Coronary artery (tissue), 2 donors: Measurements from ENCODE around the gene GCK.
A peak's percentile ranks its signal among the peaks of the same experiment; 100 is the strongest.

Source experiments
- DNase-seq: peaks from one replicate; pipeline ENCODE4 v3.0.0-alpha.2; 2017; ENCODE audit warnings: low spot score
- H3K27ac ChIP-seq, 2 donors: fragments of 200-600 bp; sonication (generic); one replicate each; pipeline ENCODE4 v1.5.1; 2016 to 2019
- H3K4me3 ChIP-seq: fragments of 200-600 bp; sonication (generic); 2 replicates; pipeline ENCODE4 v1.5.1; 2016; ENCODE audit warnings: mild to moderate bottlenecking, moderate library complexity
- TF ChIP-seq, protein P1 (sequence below): fragments of 200-600 bp; sonication (generic); IDR thresholded peaks from one replicate; pipeline ENCODE4 v1.5.1; 2019; ENCODE audit warnings: antibody characterized with exemption

GCK gene

DNA sequence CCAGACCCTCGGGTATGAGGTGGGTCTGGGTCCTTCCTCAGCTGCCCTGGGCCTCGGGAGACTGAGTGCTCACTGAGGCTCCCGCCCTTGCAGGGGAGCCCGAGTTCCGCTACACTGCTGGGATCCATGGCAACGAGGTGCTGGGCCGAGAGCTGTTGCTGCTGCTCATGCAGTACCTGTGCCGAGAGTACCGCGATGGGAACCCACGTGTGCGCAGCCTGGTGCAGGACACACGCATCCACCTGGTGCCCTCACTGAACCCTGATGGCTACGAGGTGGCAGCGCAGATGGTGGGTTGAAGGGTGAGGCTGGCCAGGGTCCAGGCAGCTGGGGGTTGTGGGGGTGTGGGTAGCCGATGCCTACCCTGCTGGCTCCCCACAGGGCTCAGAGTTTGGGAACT is 77.5 kb downstream of the GCK start:
- Histone ChIP-seq H3K4me3 (no peak overlapping the region), H3K27ac (peak overlapping the region; percentile 27 to 99)
- TF ChIP-seq, protein P1, sequence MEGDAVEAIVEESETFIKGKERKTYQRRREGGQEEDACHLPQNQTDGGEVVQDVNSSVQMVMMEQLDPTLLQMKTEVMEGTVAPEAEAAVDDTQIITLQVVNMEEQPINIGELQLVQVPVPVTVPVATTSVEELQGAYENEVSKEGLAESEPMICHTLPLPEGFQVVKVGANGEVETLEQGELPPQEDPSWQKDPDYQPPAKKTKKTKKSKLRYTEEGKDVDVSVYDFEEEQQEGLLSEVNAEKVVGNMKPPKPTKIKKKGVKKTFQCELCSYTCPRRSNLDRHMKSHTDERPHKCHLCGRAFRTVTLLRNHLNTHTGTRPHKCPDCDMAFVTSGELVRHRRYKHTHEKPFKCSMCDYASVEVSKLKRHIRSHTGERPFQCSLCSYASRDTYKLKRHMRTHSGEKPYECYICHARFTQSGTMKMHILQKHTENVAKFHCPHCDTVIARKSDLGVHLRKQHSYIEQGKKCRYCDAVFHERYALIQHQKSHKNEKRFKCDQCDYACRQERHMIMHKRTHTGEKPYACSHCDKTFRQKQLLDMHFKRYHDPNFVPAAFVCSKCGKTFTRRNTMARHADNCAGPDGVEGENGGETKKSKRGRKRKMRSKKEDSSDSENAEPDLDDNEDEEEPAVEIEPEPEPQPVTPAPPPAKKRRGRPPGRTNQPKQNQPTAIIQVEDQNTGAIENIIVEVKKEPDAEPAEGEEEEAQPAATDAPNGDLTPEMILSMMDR: no peak
- DNase-seq: no peak

DNA sequence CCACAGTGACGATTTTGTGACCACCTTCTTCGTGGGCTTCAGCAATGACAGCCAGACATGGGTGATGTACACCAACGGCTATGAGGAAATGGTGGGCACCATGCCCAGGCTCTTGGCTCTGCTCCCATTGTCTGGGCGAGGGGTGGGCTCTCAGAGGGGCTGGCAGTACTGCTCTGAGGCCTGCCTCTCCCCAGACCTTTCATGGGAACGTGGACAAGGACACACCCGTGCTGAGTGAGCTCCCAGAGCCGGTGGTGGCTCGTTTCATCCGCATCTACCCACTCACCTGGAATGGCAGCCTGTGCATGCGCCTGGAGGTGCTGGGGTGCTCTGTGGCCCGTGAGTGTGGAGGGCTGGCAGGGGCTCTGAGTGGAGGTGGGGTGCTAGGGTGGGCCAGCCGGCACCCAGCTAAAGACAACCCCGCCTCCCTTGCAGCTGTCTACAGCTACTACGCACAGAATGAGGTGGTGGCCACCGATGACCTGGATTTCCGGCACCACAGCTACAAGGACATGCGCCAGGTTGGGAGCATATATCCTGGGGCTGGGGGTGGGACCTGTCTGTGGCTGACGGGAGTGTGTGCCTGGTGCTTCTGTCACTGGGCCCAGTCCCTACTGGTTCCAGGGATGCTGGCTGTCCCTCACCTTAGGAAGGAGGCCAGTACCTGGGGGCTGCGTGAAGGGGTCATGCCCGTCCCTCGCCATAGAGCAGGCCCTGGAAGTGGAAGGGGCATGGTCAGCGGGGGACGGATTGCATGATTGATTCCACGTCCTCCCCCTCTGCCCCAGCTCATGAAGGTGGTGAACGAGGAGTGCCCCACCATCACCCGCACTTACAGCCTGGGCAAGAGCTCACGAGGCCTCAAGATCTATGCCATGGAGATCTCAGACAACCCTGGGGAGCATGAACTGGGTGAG is 78.3 kb downstream of the GCK start:
- no peak for DNase-seq
- Histone ChIP-seq H3K27ac (peak overlapping the region; percentile 98 to 99), H3K4me3 (peak overlapping the region; percentile 22)
- TF ChIP-seq, protein P1: no peak

DNA sequence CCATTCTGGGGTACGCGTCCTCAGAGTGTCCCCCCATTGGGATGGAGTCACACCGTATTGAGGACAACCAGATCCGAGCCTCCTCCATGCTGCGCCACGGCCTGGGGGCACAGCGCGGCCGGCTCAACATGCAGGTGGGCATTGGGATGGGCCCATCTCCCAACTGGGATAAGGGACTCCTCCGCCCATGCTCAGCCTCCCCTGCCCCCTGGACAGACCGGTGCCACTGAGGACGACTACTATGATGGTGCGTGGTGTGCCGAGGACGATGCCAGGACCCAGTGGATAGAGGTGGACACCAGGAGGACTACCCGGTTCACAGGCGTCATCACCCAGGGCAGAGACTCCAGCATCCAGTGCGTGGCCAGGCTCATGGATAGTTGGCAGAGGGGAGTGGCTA is 79.2 kb downstream of the GCK start:
- Histone ChIP-seq H3K27ac (peak overlapping the region; percentile 98 to 99), H3K4me3 (no peak overlapping the region)
- TF ChIP-seq, protein P1: no peak
- DNase-seq: no peak

DNA sequence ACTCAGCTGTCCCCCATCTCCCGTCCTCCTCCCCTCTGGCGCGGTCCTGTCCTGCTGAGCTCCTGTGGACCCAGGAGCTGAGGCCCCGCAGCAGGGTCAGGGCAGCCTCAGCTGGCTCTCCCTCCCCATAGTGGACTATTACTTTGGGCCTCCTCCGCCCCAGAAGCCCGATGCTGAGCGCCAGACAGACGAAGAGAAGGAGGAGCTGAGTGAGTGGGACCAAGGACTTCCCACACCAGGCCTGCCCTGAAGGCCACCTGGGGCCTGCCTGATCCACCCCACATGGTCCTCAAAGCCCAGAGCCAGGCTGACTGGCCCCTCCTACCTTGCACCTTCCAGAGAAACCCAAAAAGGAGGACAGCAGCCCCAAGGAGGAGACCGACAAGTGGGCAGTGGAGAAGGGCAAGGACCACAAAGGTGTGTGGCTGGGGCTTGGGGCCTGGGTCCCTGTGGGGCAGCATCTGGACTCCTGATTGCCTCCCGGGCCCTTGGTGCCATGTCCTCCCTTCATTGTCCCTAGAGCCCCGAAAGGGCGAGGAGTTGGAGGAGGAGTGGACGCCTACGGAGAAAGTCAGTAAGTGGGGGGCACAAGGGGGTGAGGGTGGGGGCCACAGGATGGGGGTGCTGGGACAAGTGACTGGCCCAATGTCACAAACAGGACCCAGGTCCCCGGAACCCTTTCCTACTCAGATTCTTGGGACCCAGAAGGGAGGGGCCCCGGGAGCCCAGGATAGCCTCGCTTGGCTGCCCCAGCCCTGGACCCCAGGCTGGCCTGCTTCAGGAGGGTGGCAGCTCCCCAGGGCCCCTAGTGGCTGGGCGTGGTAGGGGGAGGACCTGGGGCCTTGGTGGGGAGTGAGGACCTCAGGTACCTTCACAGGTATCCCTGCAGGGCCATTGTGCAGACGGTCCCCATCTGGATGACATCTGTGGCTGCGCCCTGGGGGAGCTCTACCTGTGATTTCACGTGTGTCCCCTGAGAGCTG is 80.2 kb downstream of the GCK start:
- no peak for DNase-seq
- TF ChIP-seq, protein P1: no peak
- Histone ChIP-seq H3K27ac (peak overlapping the region; percentile 98 to 99), H3K4me3 (peak overlapping the region; percentile 80)

DNA sequence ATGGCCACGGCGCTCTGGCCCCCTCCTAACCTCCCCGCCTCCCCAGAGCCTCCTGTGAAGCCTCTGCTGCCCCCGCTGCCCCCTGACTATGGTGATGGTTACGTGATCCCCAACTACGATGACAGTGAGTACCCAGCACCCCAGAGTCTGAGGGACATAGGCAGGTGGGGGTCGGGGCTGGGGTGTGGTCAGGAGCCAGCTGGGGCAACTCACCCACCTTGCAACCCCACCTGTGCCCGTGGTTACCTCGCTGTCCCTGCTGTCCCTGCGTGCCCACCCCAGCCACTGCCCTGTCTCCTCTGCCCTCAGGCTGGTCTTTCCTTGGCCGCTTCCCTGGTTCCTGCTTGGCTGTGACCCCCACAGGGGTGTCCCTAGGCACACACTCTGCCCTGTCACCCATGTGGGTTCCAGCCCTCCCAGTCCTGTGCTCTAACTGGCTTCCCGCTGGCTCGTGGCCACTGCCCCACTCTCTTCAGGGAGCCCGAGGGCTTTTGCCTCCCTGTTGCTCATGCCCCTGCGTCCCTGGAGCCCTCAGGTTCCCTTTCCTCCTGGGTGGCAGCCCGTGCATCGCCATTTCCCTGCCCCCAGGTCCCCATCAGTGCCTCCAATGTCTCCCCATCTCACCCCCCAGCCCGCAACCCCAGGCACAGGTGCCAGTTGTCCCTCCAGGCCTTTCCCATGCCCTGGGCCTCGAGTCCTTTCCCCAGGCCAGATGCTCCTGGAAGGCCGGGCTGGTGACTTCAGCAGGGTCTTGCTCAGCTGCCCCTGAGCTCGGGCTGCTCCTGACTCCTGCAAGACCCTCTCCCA is 81.1 kb downstream of the GCK start:
- H3K4me3 ChIP-seq: peak overlapping the region; percentile 80
- peak overlapping the region; percentile 98 to 99 for H3K27ac ChIP-seq
- no peak for DNase-seq
- TF ChIP-seq, protein P1: no peak
